ENCODE measurements around the gene ZBTB46.

The ZBTB46 gene

GRCh38 chr20:63775096-63775978, 55.7 kb downstream of the ZBTB46 start:
- H3K27ac ChIP-seq (ENCODE audit: low read length), result no peak overlapping the region

GRCh38 chr20:63774306-63774705, 56.8 kb downstream of the ZBTB46 start:
- no peaks in the 10 kb centered on the region for H3K79me2 ChIP-seq (ENCODE audit: low read length)
- H3K4me1 ChIP-seq (ENCODE audit: low read length), result peaks cover 6% of the 10 kb centered on the region; the same call in 1 of the 2 replicates
- H3K9me3 ChIP-seq (ENCODE audit: insufficient read depth, low read length), result peaks cover 5% of the 10 kb centered on the region; the same call in 1 of the 2 replicates
- H3K4me3 ChIP-seq (ENCODE audit: low read length), result no peak overlapping the region
- no peaks in the 10 kb centered on the region for H4K20me1 ChIP-seq (ENCODE audit: insufficient read depth, low read length)
- H3K27ac ChIP-seq (ENCODE audit: low read length), result no peak overlapping the region
- H3K27me3 ChIP-seq (ENCODE audit: low read depth, low read length), result no peaks in the 10 kb centered on the region
- no peak overlapping the region for H2AFZ ChIP-seq (ENCODE audit: low read depth, low read length)
- no peak overlapping the region for H3K4me2 ChIP-seq (ENCODE audit: low read length)
- no peaks in the 10 kb centered on the region for H3K36me3 ChIP-seq (replicated peaks; ENCODE audit: low read depth, low read length)
- TF ChIP-seq CTCF (IDR thresholded peaks at IDR 0.05; ENCODE audit: low read depth, low read length) (no peak), EZH2phosphoT487 (IDR thresholded peaks at IDR 0.05; ENCODE audit: low read depth) (no peak)
- no peak overlapping the region for H3K9ac ChIP-seq (ENCODE audit: low read length)

More at GRCh38 chr20:63775096-63775978, 55.7 kb downstream of the ZBTB46 start:
- H3K36me3 ChIP-seq (replicated peaks; ENCODE audit: low read depth, low read length), result no peaks in the 10 kb centered on the region
- H4K20me1 ChIP-seq (ENCODE audit: insufficient read depth, low read length), result no peaks in the 10 kb centered on the region
- H3K4me2 ChIP-seq (ENCODE audit: low read length), result no peak overlapping the region
- no peaks in the 10 kb centered on the region for H3K79me2 ChIP-seq (ENCODE audit: low read length)
- H3K4me1 ChIP-seq (ENCODE audit: low read length), result peaks cover 6% of the 10 kb centered on the region; the same call in 1 of the 2 replicates
- H3K27me3 ChIP-seq (ENCODE audit: low read depth, low read length), result no peaks in the 10 kb centered on the region
- no peak overlapping the region for H3K4me3 ChIP-seq (ENCODE audit: low read length)
- no peak for TF ChIP-seq EZH2phosphoT487 (IDR thresholded peaks at IDR 0.05; ENCODE audit: low read depth)
- TF ChIP-seq CTCF (IDR thresholded peaks at IDR 0.05; ENCODE audit: low read depth, low read length), result no peak
- H3K9ac ChIP-seq (ENCODE audit: low read length), result no peak overlapping the region
- no peak overlapping the region for H2AFZ ChIP-seq (ENCODE audit: low read depth, low read length)
- H3K9me3 ChIP-seq (ENCODE audit: insufficient read depth, low read length), result peaks cover 5% of the 10 kb centered on the region; the same call in 1 of the 2 replicates

- no peak overlapping the region for H2AFZ ChIP-seq (ENCODE audit: low read depth, low read length)
- no peak for TF ChIP-seq EZH2phosphoT487 (IDR thresholded peaks at IDR 0.05; ENCODE audit: low read depth)
- no peak for TF ChIP-seq CTCF (IDR thresholded peaks at IDR 0.05; ENCODE audit: low read depth, low read length)
- peak overlapping the region; percentile 53 for H3K4me2 ChIP-seq (ENCODE audit: low read length)
- H3K27me3 ChIP-seq (ENCODE audit: low read depth, low read length), result no peaks in the 10 kb centered on the region
- H4K20me1 ChIP-seq (ENCODE audit: insufficient read depth, low read length), result no peaks in the 10 kb centered on the region
- H3K9me3 ChIP-seq (ENCODE audit: insufficient read depth, low read length), result peaks cover 5% of the 10 kb centered on the region; the same call in 1 of the 2 replicates
- H3K79me2 ChIP-seq (ENCODE audit: low read length), result no peaks in the 10 kb centered on the region
- no peak overlapping the region for H3K27ac ChIP-seq (ENCODE audit: low read length)
- H3K36me3 ChIP-seq (replicated peaks; ENCODE audit: low read depth, low read length), result no peaks in the 10 kb centered on the region
- H3K4me1 ChIP-seq (ENCODE audit: low read length), result peaks cover 6% of the 10 kb centered on the region; the same call in 1 of the 2 replicates
- H3K9ac ChIP-seq (ENCODE audit: low read length), result no peak overlapping the region
- no peak overlapping the region for H3K4me3 ChIP-seq (ENCODE audit: low read length)
Observed at GRCh38 chr20:63773571-63774241, 57.4 kb downstream of the ZBTB46 start.
